HepG2 (cell line): Measurements from ENCODE around the gene CXCR1.

Experiments
- MXD4 ChIP-seq: IDR thresholded peaks from 2 replicates; pipeline ENCODE4 v1.6.1; 2016; ENCODE audit warnings: mild to moderate bottlenecking, missing biosample characterization, missing genetic modification reagents
- RNF2 ChIP-seq: fragments of 450-650 bp; conservative IDR thresholded peaks from 2 replicates; pipeline ENCODE4 v1.6.1; 2016; ENCODE audit warnings: low read depth
- SIN3A ChIP-seq: IDR thresholded peaks from 2 replicates; pipeline ENCODE4 v1.6.1; 2011; ENCODE audit warnings: low read depth, mild to moderate bottlenecking, control low read depth, low read length, borderline replicate concordance
- ZNF33A ChIP-seq: sonication (generic); formaldehyde crosslinking; IDR thresholded peaks from 2 replicates; pipeline ENCODE4 v1.5.1; 2020; ENCODE audit warnings: missing genetic modification reagents, mild to moderate bottlenecking, moderate library complexity, borderline replicate concordance
- TF ChIP-seq, protein P1 (sequence below): sonication (generic); formaldehyde crosslinking; IDR thresholded peaks from 2 replicates; pipeline ENCODE4 v1.5.0; 2020; ENCODE audit warnings: mild to moderate bottlenecking, missing genetic modification reagents, moderate library complexity

DNA sequence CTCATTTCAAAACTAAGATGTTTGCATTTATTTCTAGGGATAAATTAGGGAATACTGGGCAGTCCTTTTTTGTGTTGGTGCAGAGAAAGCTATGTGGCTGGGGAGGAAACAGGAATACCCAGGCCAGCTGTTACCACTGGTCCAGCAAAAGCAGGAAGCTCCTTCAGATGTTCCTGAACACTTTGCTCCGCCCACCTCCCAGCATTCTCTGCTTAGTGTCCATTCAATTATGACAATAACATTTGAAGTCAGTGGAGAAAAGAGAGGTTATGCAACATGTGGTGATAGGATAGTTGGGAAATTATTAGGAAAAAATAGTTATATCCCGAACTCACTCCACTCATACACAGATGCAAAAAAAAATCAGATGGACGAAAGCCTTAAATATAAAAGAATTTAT is 28.1 kb upstream of the CXCR1 start:
- TF ChIP-seq RNF2 (no peak), MXD4 (CRISPR knock-in tag) (no peak), ZNF33A (CRISPR knock-in tag) (no peak), SIN3A (no peak)
- TF ChIP-seq, protein P1, sequence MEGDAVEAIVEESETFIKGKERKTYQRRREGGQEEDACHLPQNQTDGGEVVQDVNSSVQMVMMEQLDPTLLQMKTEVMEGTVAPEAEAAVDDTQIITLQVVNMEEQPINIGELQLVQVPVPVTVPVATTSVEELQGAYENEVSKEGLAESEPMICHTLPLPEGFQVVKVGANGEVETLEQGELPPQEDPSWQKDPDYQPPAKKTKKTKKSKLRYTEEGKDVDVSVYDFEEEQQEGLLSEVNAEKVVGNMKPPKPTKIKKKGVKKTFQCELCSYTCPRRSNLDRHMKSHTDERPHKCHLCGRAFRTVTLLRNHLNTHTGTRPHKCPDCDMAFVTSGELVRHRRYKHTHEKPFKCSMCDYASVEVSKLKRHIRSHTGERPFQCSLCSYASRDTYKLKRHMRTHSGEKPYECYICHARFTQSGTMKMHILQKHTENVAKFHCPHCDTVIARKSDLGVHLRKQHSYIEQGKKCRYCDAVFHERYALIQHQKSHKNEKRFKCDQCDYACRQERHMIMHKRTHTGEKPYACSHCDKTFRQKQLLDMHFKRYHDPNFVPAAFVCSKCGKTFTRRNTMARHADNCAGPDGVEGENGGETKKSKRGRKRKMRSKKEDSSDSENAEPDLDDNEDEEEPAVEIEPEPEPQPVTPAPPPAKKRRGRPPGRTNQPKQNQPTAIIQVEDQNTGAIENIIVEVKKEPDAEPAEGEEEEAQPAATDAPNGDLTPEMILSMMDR (CRISPR knock-in tag), result no peak
